Adipocyte (in vitro differentiated cells): ENCODE measurements around the gene MYH6.

ENCODE experiments used
- DNase-seq: peaks from one replicate; pipeline ENCODE4 v3.0.0-alpha.2; 2015; ENCODE audit warnings: low read depth
- H3K27me3 ChIP-seq: replicated peaks from 2 replicates; pipeline ENCODE4 v1.7.0; 2013; ENCODE audit warnings: mild to moderate bottlenecking, low read length, moderate library complexity; ENCODE audit not compliant: control insufficient read depth, insufficient read depth
- H3K36me3 ChIP-seq: 2 replicates; pipeline ENCODE4 v1.7.0; 2013; ENCODE audit warnings: low read length, mild to moderate bottlenecking, moderate library complexity; ENCODE audit not compliant: control insufficient read depth, insufficient read depth, severe bottlenecking
- H3K4me1 ChIP-seq: 2 replicates; pipeline ENCODE4 v1.7.0; 2013; ENCODE audit warnings: mild to moderate bottlenecking, low read length, moderate library complexity; ENCODE audit not compliant: control insufficient read depth, insufficient read depth
- H3K4me3 ChIP-seq: 2 replicates; pipeline ENCODE4 v1.7.0; 2013; ENCODE audit warnings: mild to moderate bottlenecking, low read length, moderate library complexity
- H3K9ac ChIP-seq: 2 replicates; pipeline ENCODE4 v1.7.0; 2013; ENCODE audit warnings: mild to moderate bottlenecking, low read length, moderate library complexity
- H3K9me3 ChIP-seq: 2 replicates; pipeline ENCODE4 v1.7.0; 2013; ENCODE audit warnings: mild to moderate bottlenecking, low read length, moderate library complexity; ENCODE audit not compliant: control insufficient read depth

MYH6 gene

GRCh38 chr14:23370221-23370620 is 37.9 kb downstream of the MYH6 start:
- Histone ChIP-seq H3K4me3 (no peak overlapping the region), H3K27me3 (peaks cover 36% of the 10 kb centered on the region), H3K9me3 (no peaks in the 10 kb centered on the region), H3K4me1 (no peaks in the 10 kb centered on the region), H3K36me3 (no peaks in the 10 kb centered on the region), H3K9ac (no peak overlapping the region)
- no peak for DNase-seq

GRCh38 chr14:23366426-23366921 is 41.6 kb downstream of the MYH6 start:
- Histone ChIP-seq H3K27me3 (peaks cover 34% of the 10 kb centered on the region), H3K4me1 (no peaks in the 10 kb centered on the region), H3K9me3 (no peaks in the 10 kb centered on the region), H3K4me3 (no peak overlapping the region), H3K9ac (no peak overlapping the region), H3K36me3 (no peaks in the 10 kb centered on the region)
- peak; percentile 95 for DNase-seq

- peak; percentile 90 for DNase-seq
- Histone ChIP-seq H3K27me3 (peaks cover 34% of the 10 kb centered on the region), H3K36me3 (no peaks in the 10 kb centered on the region), H3K4me1 (no peaks in the 10 kb centered on the region), H3K9me3 (no peaks in the 10 kb centered on the region), H3K9ac (peak overlapping the region; percentile 59), H3K4me3 (peak overlapping the region; percentile 48)
Observed at GRCh38 chr14:23365732-23366425, 42.2 kb downstream of the MYH6 start.

GRCh38 chr14:23365036-23365731 is 42.9 kb downstream of the MYH6 start, which contains the start of gene EFS:
TSS of gene EFS (minus strand) at chr14:23365172. CDS start at chr14:23365025, 147 bp downstream.
- Histone ChIP-seq H3K27me3 (peaks cover 27% of the 10 kb centered on the region), H3K36me3 (no peaks in the 10 kb centered on the region), H3K9me3 (no peaks in the 10 kb centered on the region), H3K4me1 (no peaks in the 10 kb centered on the region), H3K4me3 (peak within 1 kb of the TSS; percentile 56), H3K9ac (peak within 1 kb of the TSS; percentile 75)
- peak; percentile 71 for DNase-seq

GRCh38 chr14:23364164-23365035 is 43.7 kb downstream of the MYH6 start:
- H3K4me1 ChIP-seq: no peaks in the 10 kb centered on the region
- H3K9ac ChIP-seq: peak overlapping the region; percentile 75
- peak overlapping the region; percentile 56 for H3K4me3 ChIP-seq
- H3K9me3 ChIP-seq: no peaks in the 10 kb centered on the region
- H3K27me3 ChIP-seq: peaks cover 24% of the 10 kb centered on the region
- H3K36me3 ChIP-seq: no peaks in the 10 kb centered on the region
- DNase-seq: peak; percentile 73

GRCh38 chr14:23362200-23362599 is 45.9 kb downstream of the MYH6 start:
- Histone ChIP-seq H3K4me1 (no peaks in the 10 kb centered on the region), H3K9me3 (no peaks in the 10 kb centered on the region), H3K36me3 (no peaks in the 10 kb centered on the region), H3K27me3 (peaks cover 8% of the 10 kb centered on the region), H3K4me3 (no peak overlapping the region), H3K9ac (no peak overlapping the region)
- peak; percentile 40 for DNase-seq

GRCh38 chr14:23361763-23362162 is 46.3 kb downstream of the MYH6 start:
- Histone ChIP-seq H3K4me1 (no peaks in the 10 kb centered on the region), H3K4me3 (no peak overlapping the region), H3K27me3 (peaks cover 8% of the 10 kb centered on the region), H3K9me3 (no peaks in the 10 kb centered on the region), H3K36me3 (no peaks in the 10 kb centered on the region), H3K9ac (no peak overlapping the region)
- no peak for DNase-seq

GRCh38 chr14:23361320-23361719 is 46.8 kb downstream of the MYH6 start:
- peak; percentile 57 for DNase-seq
- H3K27me3 ChIP-seq: peaks cover 11% of the 10 kb centered on the region
- no peak overlapping the region for H3K4me3 ChIP-seq
- no peak overlapping the region for H3K9ac ChIP-seq
- H3K9me3 ChIP-seq: no peaks in the 10 kb centered on the region
- H3K4me1 ChIP-seq: no peaks in the 10 kb centered on the region
- no peaks in the 10 kb centered on the region for H3K36me3 ChIP-seq

GRCh38 chr14:23360496-23360895 is 47.6 kb downstream of the MYH6 start:
- Histone ChIP-seq H3K27me3 (peaks cover 15% of the 10 kb centered on the region), H3K36me3 (no peaks in the 10 kb centered on the region), H3K4me3 (no peak overlapping the region), H3K9me3 (no peaks in the 10 kb centered on the region), H3K9ac (no peak overlapping the region), H3K4me1 (no peaks in the 10 kb centered on the region)
- DNase-seq: no peak

- Histone ChIP-seq H3K9ac (no peak overlapping the region), H3K27me3 (peaks cover 17% of the 10 kb centered on the region), H3K4me3 (no peak overlapping the region), H3K4me1 (no peaks in the 10 kb centered on the region), H3K36me3 (no peaks in the 10 kb centered on the region), H3K9me3 (no peaks in the 10 kb centered on the region)
- no peak for DNase-seq
Observed at GRCh38 chr14:23359722-23360447, 48.2 kb downstream of the MYH6 start.
